AG04449 (cell line): ENCODE data around the gene DPH6.
A peak's percentile ranks its signal among the peaks of the same experiment; 100 is the strongest.

Experiments
- CTCF ChIA-PET: fragments of 350-600 bp; formaldehyde crosslinking; extraction: SDS; loops from one replicate; lab custom pipeline; 2021; ENCODE audit warnings: antibody characterized with exemption; lab: Yijun Ruan, JAX
- POLR2A ChIA-PET: fragments of 400-600, 350-600 bp; formaldehyde crosslinking; extraction: SDS; loops from one replicate; lab custom pipeline; 2020; ENCODE audit warnings: antibody characterized with exemption, inconsistent platforms; lab: Yijun Ruan, JAX
- DNase-seq: peaks from one replicate; pipeline ENCODE4 v3.0.0-alpha.2; 2010; ENCODE audit warnings: low read depth, low spot score
- H3K4me3 ChIP-seq: 2 replicates; pipeline ENCODE4 v1.5.1; 2011; ENCODE audit warnings: low read depth, mild to moderate bottlenecking, control low read depth, low read length
- TF ChIP-seq, protein P1 (sequence below): IDR thresholded peaks from one replicate; pipeline ENCODE4 v1.5.1; 2011; ENCODE audit warnings: mild to moderate bottlenecking, moderate library complexity, low read length, control low read depth, inconsistent platforms; ENCODE audit not compliant: insufficient read depth; ENCODE audit errors: missing control alignments

Gene DPH6

GRCh38 chr15:35535365-35535916, 10.5 kb downstream of the DPH6 start:
- DNase-seq, result no peak
- CTCF ChIA-PET, result interaction anchor here (1.0 kb wide), 2 partner anchors 91 to 215 kb away, joined by 3 read pairs; no protein-coding TSS in a partner anchor
- TF ChIP-seq, protein P1, sequence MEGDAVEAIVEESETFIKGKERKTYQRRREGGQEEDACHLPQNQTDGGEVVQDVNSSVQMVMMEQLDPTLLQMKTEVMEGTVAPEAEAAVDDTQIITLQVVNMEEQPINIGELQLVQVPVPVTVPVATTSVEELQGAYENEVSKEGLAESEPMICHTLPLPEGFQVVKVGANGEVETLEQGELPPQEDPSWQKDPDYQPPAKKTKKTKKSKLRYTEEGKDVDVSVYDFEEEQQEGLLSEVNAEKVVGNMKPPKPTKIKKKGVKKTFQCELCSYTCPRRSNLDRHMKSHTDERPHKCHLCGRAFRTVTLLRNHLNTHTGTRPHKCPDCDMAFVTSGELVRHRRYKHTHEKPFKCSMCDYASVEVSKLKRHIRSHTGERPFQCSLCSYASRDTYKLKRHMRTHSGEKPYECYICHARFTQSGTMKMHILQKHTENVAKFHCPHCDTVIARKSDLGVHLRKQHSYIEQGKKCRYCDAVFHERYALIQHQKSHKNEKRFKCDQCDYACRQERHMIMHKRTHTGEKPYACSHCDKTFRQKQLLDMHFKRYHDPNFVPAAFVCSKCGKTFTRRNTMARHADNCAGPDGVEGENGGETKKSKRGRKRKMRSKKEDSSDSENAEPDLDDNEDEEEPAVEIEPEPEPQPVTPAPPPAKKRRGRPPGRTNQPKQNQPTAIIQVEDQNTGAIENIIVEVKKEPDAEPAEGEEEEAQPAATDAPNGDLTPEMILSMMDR, result no peak

DNA sequence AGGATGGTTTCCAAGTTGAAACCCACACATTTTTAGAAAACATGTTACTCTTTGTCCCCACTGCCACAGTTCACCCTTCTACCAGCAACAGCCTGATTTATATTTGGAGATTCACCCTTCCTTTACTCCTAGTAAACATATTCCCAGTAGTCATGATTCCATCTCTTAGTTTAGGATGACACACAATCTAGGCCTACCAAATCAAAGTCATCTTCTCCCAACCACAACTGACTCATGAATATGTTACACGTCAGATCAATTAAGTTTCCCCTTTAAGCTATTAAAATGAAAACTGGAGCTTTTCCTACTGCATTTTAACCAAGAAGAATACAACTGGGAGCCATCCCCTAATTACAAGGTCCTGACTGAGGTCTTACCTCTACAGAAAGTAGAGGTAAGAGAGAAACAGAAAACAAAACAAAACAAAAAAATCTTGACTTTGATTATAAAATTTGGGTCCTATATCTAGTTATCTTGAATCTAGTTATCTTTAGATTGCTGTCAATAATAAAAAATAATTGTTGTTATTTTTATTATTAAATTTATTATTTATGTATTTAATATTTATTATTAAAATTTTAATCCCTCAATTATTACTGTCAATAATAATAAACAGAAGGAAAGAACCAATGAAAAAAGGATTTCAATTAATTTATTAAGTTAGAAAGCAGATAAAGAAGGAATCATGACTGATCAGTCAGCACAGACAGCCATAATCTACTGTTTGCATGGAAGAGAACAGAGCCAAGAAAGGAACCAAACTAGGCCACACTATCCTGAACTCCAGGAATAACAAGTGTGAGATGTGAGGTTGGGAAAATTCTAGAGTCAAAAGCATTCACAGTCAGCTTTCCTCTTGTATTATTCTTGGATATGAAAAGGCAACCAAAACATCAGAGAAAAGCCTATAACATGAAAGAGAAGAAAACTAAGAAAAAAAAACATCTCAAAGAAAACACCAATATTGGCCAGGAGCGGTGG, 12.5 kb downstream of the DPH6 start:
- peak; percentile 14 for DNase-seq
- ChIA-PET CTCF (interaction anchor here (1.3 kb wide), 1 partner anchor 1601 kb away, joined by 5 read pairs; no protein-coding TSS in a partner anchor), POLR2A (no interaction called here)
- no peak overlapping the region for H3K4me3 ChIP-seq
- TF ChIP-seq, protein P1, result no peak

More at GRCh38 chr15:35535365-35535916, 10.5 kb downstream of the DPH6 start:
- POLR2A ChIA-PET, result no interaction called here
- no peak overlapping the region for H3K4me3 ChIP-seq

- H3K4me3 ChIP-seq, result no peak overlapping the region
- TF ChIP-seq, protein P1, result no peak
- DNase-seq, result no peak
- CTCF ChIA-PET, result interaction anchor here (1.1 kb wide), 1 partner anchor 10 kb away, joined by 5 read pairs; no protein-coding TSS in a partner anchor
- POLR2A ChIA-PET, result no interaction called here
These were observed 15.3 kb downstream of the DPH6 start for GRCh38 chr15:35530698-35531097.

- ChIA-PET POLR2A (no interaction called here), CTCF (no interaction called here)
- H3K4me3 ChIP-seq, result no peak overlapping the region
- DNase-seq, result no peak
- TF ChIP-seq, protein P1, result no peak
These were observed 16.2 kb downstream of the DPH6 start for GRCh38 chr15:35529784-35530183.

- no peak for DNase-seq
- TF ChIP-seq, protein P1, result no peak
- no peak overlapping the region for H3K4me3 ChIP-seq
- CTCF ChIA-PET, result interaction anchor here (1.0 to 3.7 kb wide), 3 partner anchors 9 to 233 kb away, joined by 3 to 13 read pairs (median 5); no protein-coding TSS in a partner anchor
- POLR2A ChIA-PET, result no interaction called here
These were observed 23.9 kb downstream of the DPH6 start for GRCh38 chr15:35522061-35522460.
